HepG2 (cell line): ENCODE results near the gene PTPN13.

Experiments
- CREB1 ChIP-seq, 2 experiments: fragments of 450-650 bp in 1 of 2; IDR thresholded peaks; 2 replicates each; pipeline ENCODE4 v1.6.1; 2016 to 2017; ENCODE audit warnings: control low read depth in 1 of 2, mild to moderate bottlenecking in 1 of 2, missing compliant biosample characterization in 1 of 2, missing genetic modification characterization in 1 of 2
- CTCF ChIP-seq: sonication (generic); formaldehyde crosslinking; IDR thresholded peaks from 2 replicates; pipeline ENCODE4 v1.5.0; 2020; ENCODE audit warnings: mild to moderate bottlenecking, missing genetic modification reagents, moderate library complexity
- ETS1 ChIP-seq: sonication (generic); formaldehyde crosslinking; IDR thresholded peaks from 2 replicates; pipeline ENCODE4 v1.4.0; 2020; ENCODE audit warnings: missing genetic modification reagents
- HMG20A ChIP-seq: IDR thresholded peaks from 2 replicates; pipeline ENCODE4 v1.6.1; 2016; ENCODE audit warnings: borderline replicate concordance
- HNRNPK ChIP-seq: fragments of 200-400 bp; formaldehyde crosslinking; IDR thresholded peaks from 2 replicates; pipeline ENCODE4 v1.6.1; 2018; ENCODE audit warnings: low read length, low read depth, moderate library complexity, mild to moderate bottlenecking; ENCODE audit not compliant: poor library complexity, severe bottlenecking
- MAFK ChIP-seq, 2 experiments: IDR thresholded peaks in 1 of 2; conservative IDR thresholded peaks in 1 of 2; 2 replicates each; pipeline ENCODE4 v1.6.1; 2011; ENCODE audit warnings: improper control_type of control experiment in 2 of 2, low read length in 2 of 2
- MTA1 ChIP-seq: sonication (generic); formaldehyde crosslinking; IDR thresholded peaks from 2 replicates; pipeline ENCODE4 v1.4.0; 2020; ENCODE audit warnings: missing genetic modification reagents, mild to moderate bottlenecking, borderline replicate concordance
- NFE2L2 ChIP-seq: fragments of 150-350 bp; IDR thresholded peaks from 2 replicates; pipeline ENCODE4 v1.6.1; 2014; ENCODE audit warnings: low read length
- PBX2 ChIP-seq: IDR thresholded peaks from 2 replicates; pipeline ENCODE4 v1.6.1; 2016; ENCODE audit warnings: control low read depth
- POLR2A ChIP-seq, 2 experiments: IDR thresholded peaks; 2 replicates each; pipeline ENCODE4 v1.6.1; 2011; ENCODE audit warnings: low read depth in 2 of 2, low read length in 2 of 2, mild to moderate bottlenecking in 1 of 2, moderate library complexity in 1 of 2; ENCODE audit not compliant: insufficient read depth in 1 of 2
- SP1 ChIP-seq, 2 experiments: fragments of 450-650 bp in 1 of 2; sonication (generic) in 1 of 2; formaldehyde crosslinking in 1 of 2; IDR thresholded peaks; 2 replicates each; pipeline versions ENCODE4 v1.4.0 to v1.6.1; 2016 to 2020; ENCODE audit warnings: missing genetic modification reagents in 1 of 2
- TCF7 ChIP-seq: sonication (generic); IDR thresholded peaks from 2 replicates; pipeline ENCODE4 v1.6.1; 2016; ENCODE audit warnings: antibody characterized with exemption, low read depth
- ZMAT3 ChIP-seq: sonication (generic); formaldehyde crosslinking; conservative IDR thresholded peaks from 2 replicates; pipeline ENCODE4 v1.7.0; 2021; ENCODE audit warnings: missing genetic modification reagents
- ZNF850 ChIP-seq: sonication (generic); formaldehyde crosslinking; conservative IDR thresholded peaks from 2 replicates; pipeline ENCODE4 v1.9.0; 2021; ENCODE audit warnings: mild to moderate bottlenecking, missing genetic modification reagents

GRCh38 chr4:86678796-86679195 is 84.7 kb downstream of the PTPN13 start:
- TF ChIP-seq SP1 (IDR thresholded peaks at IDR 0.05) (no peak), SP1 (CRISPR knock-in tag; IDR thresholded peaks at IDR 0.05) (no peak), HNRNPK (no peak), NFE2L2 (no peak), CTCF (CRISPR knock-in tag) (no peak), ETS1 (no peak), PBX2 (no peak), HMG20A (CRISPR knock-in tag) (no peak), ZNF850 (CRISPR knock-in tag) (no peak), ZMAT3 (CRISPR knock-in tag) (no peak), TCF7 (no peak), CREB1 (IDR thresholded peaks at IDR 0.05) (no peak), CREB1 (CRISPR knock-in tag; IDR thresholded peaks at IDR 0.05) (no peak), MAFK (conservative IDR thresholded peaks at IDR 0.05 in 1 of 2, IDR thresholded peaks at IDR 0.05 in 1 of 2; ENCODE audit: low read length in 2 of 2) (no peak), MTA1 (no peak), POLR2A (IDR thresholded peaks at IDR 0.05; ENCODE audit: insufficient read depth in 1 of 2, low read depth in 2 of 2, low read length in 2 of 2) (no peak)
